PC-9 (cell line): ENCODE results near the gene MITF. TPM values are rescaled to one million over a fixed set of nuclear protein-coding genes. Genes with fewer than 3 reads are reported as not detected.

Experiments used
- BruUV-seq: library from RNA; stranded (reverse); fragments of 400-500 nt; replicated peaks from 2 replicates; lab custom pipeline; 2021; lab: Mats Ljungman, UMichigan
- CTCF ChIA-PET: fragments of 300-600 bp; sonication (Branson Sonifier 250); formaldehyde crosslinking; loops from one replicate; lab custom pipeline; 2022; ENCODE audit warnings: antibody characterized with exemption; lab: Charles Lee
- POLR2A ChIA-PET: fragments of 300-600 bp; sonication (Branson Sonifier 250); formaldehyde crosslinking; loops from one replicate; lab custom pipeline; 2022; ENCODE audit warnings: antibody characterized with exemption; ENCODE audit not compliant: unreplicated experiment; lab: Charles Lee
- DNase-seq, 2 experiments: peaks; one replicate each; pipeline versions ENCODE4 v3.0.0 to v3.0.0-alpha.2; 2015 to 2022; ENCODE audit warnings: mixed read lengths in 1 of 2
- H2AFZ ChIP-seq: fragments of 200-600 bp; sonication (generic); 2 replicates; pipeline ENCODE4 v1.8.1; 2017; ENCODE audit warnings: antibody characterized with exemption
- H3F3A ChIP-seq: fragments of 200-600 bp; sonication (generic); 2 replicates; pipeline ENCODE4 v1.8.1; 2017; ENCODE audit warnings: antibody characterized with exemption, mild to moderate bottlenecking, low read depth; ENCODE audit not compliant: insufficient read depth
- H3K27ac ChIP-seq: fragments of 200-600 bp; sonication (generic); 2 replicates; pipeline ENCODE4 v1.6.1; 2016; ENCODE audit warnings: mixed run types
- H3K27me3 ChIP-seq: fragments of 200-600 bp; sonication (generic); 2 replicates; pipeline ENCODE4 v1.6.1; 2016; ENCODE audit warnings: low read depth, mixed run types; ENCODE audit not compliant: insufficient read depth
- H3K36me3 ChIP-seq: fragments of 200-600 bp; sonication (generic); 2 replicates; pipeline ENCODE4 v1.6.1; 2016; ENCODE audit warnings: low read depth, mixed run types
- H3K4me1 ChIP-seq: fragments of 200-600 bp; sonication (generic); replicated peaks from 2 replicates; pipeline ENCODE4 v1.6.1; 2016; ENCODE audit warnings: mixed run types; ENCODE audit not compliant: insufficient read depth
- H3K4me2 ChIP-seq: fragments of 200-600 bp; sonication (generic); 2 replicates; pipeline ENCODE4 v1.6.1; 2017; ENCODE audit warnings: mixed run types
- H3K4me3 ChIP-seq: fragments of 200-600 bp; sonication (generic); 2 replicates; pipeline ENCODE4 v1.6.1; 2016; ENCODE audit warnings: mixed run types
- H3K79me2 ChIP-seq: fragments of 200-600 bp; sonication (generic); 2 replicates; pipeline ENCODE4 v1.6.1; 2017; ENCODE audit warnings: low read depth, mixed run types
- H3K9me2 ChIP-seq: fragments of 200-600 bp; sonication (generic); 2 replicates; pipeline ENCODE4 v1.8.1; 2017; ENCODE audit warnings: mild to moderate bottlenecking; ENCODE audit not compliant: insufficient read depth
- H3K9me3 ChIP-seq: fragments of 200-600 bp; sonication (generic); 2 replicates; pipeline ENCODE4 v1.8.1; 2016; ENCODE audit warnings: low read depth; ENCODE audit not compliant: insufficient read depth
- H4K20me1 ChIP-seq: fragments of 200-600 bp; sonication (generic); 2 replicates; pipeline ENCODE4 v1.8.1; 2017; ENCODE audit not compliant: insufficient read depth
- CTCF ChIP-seq: fragments of 200-600 bp; sonication (generic); conservative IDR thresholded peaks from 2 replicates; pipeline ENCODE4 v1.6.1; 2017; ENCODE audit warnings: mixed run types, antibody characterized with exemption, mild to moderate bottlenecking, moderate library complexity
- EZH2 ChIP-seq: fragments of 200-600 bp; sonication (generic); IDR thresholded peaks from 2 replicates; pipeline ENCODE4 v1.8.0; 2017; ENCODE audit warnings: antibody characterized with exemption, low read depth
- intact Hi-C: fragments of 100-400 bp; cut with micrococcal nuclease; formaldehyde crosslinking; loops from one replicate; pipeline ENCODE4 v1.10.0; 2022; ENCODE audit not compliant: unreplicated experiment
- total RNA-seq: library from RNA; stranded (reverse); gene quantifications from 2 replicates; pipeline ENCODE4 v1.2.3, GENCODE V29; 2021

The MITF gene
- total RNA-seq, 1 experiment from 2014 or later: 15.5 TPM

GRCh38 chr3:69696367-69696766, 42.9 kb upstream of the MITF start:
- DNase-seq: no peak
- Histone ChIP-seq H4K20me1 (no peaks in the 10 kb centered on the region), H3K27me3 (no peaks in the 10 kb centered on the region), H3K4me2 (no peak overlapping the region), H2AFZ (no peak overlapping the region), H3K79me2 (no peaks in the 10 kb centered on the region), H3K9me2 (no peaks in the 10 kb centered on the region), H3K4me1 (peaks cover 10% of the 10 kb centered on the region; the same call in 1 of the 2 replicates), H3F3A (no peaks in the 10 kb centered on the region), H3K27ac (no peak overlapping the region), H3K36me3 (no peaks in the 10 kb centered on the region), H3K4me3 (no peak overlapping the region), H3K9me3 (no peaks in the 10 kb centered on the region)
- intact Hi-C loops: no loop called here
- no TSS peak for BruUV-seq
- CTCF ChIA-PET: no interaction called here
- TF ChIP-seq CTCF (no peak), EZH2 (no peak)
- POLR2A ChIA-PET: no interaction called here

GRCh38 chr3:69697381-69697780, 41.9 kb upstream of the MITF start:
- H3K9me3 ChIP-seq: no peaks in the 10 kb centered on the region
- H3K79me2 ChIP-seq: no peaks in the 10 kb centered on the region
- peaks cover 10% of the 10 kb centered on the region; the same call in 1 of the 2 replicates for H3K4me1 ChIP-seq
- ChIA-PET POLR2A (no interaction called here), CTCF (no interaction called here)
- no peak for DNase-seq
- no peaks in the 10 kb centered on the region for H4K20me1 ChIP-seq
- no peak overlapping the region for H3K4me2 ChIP-seq
- H3K27me3 ChIP-seq: no peaks in the 10 kb centered on the region
- TF ChIP-seq EZH2 (no peak), CTCF (no peak)
- BruUV-seq: no TSS peak
- intact Hi-C loops: no loop called here
- no peaks in the 10 kb centered on the region for H3F3A ChIP-seq
- H3K36me3 ChIP-seq: no peaks in the 10 kb centered on the region
- no peak overlapping the region for H3K27ac ChIP-seq
- no peak overlapping the region for H2AFZ ChIP-seq
- H3K9me2 ChIP-seq: no peaks in the 10 kb centered on the region
- no peak overlapping the region for H3K4me3 ChIP-seq

GRCh38 chr3:69698728-69699127, 40.5 kb upstream of the MITF start:
- ChIA-PET CTCF (no interaction called here), POLR2A (interaction anchor here (0.6 kb wide), 2 partner anchors 39 to 276 kb away, joined by 3 to 6 read pairs; no protein-coding TSS in a partner anchor)
- peak in 1 of 2 experiments; percentile 35 for DNase-seq
- Histone ChIP-seq H2AFZ (no peak overlapping the region), H3K27me3 (no peaks in the 10 kb centered on the region), H3K9me3 (no peaks in the 10 kb centered on the region), H3K4me2 (no peak overlapping the region), H3K9me2 (no peaks in the 10 kb centered on the region), H3K4me3 (no peak overlapping the region), H3K4me1 (peaks cover 10% of the 10 kb centered on the region; the same call in 1 of the 2 replicates), H3K36me3 (no peaks in the 10 kb centered on the region), H4K20me1 (no peaks in the 10 kb centered on the region), H3F3A (no peaks in the 10 kb centered on the region), H3K79me2 (no peaks in the 10 kb centered on the region), H3K27ac (no peak overlapping the region)
- TF ChIP-seq EZH2 (no peak), CTCF (no peak)
- BruUV-seq: no TSS peak
- intact Hi-C loops: no loop called here
